Activated B cell treated with CpG ODN at 0.5 μM for 24 hours (primary cell): Measurements from ENCODE around the gene XPR1. TPM values are rescaled to one million over a fixed set of nuclear protein-coding genes. Genes with fewer than 3 reads are reported as not detected.

Experiments used
- ATAC-seq: fragments of 200-7000 bp; cut with Tn5 transposase; one replicate; pipeline ENCODE4 v1.10.0; 2021; ENCODE audit warnings: low read depth, mild to moderate bottlenecking, moderate library complexity
- CTCF ChIA-PET: fragments of 350-600 bp; sonication (Branson Sonifier 250); formaldehyde crosslinking; loops from one replicate; lab custom pipeline; 2021; ENCODE audit warnings: antibody characterized with exemption; lab: Charles Lee
- POLR2A ChIA-PET: fragments of 350-600 bp; sonication (Branson Sonifier 250); formaldehyde crosslinking; loops from one replicate; lab custom pipeline; 2021; ENCODE audit warnings: antibody characterized with exemption; lab: Charles Lee
- DNase-seq: peaks from one replicate; pipeline ENCODE4 v3.0.0; 2022
- H3K27ac Mint-ChIP-seq: one replicate; pipeline ENCODE4 v1.8.0; 2020; ENCODE audit warnings: mixed read lengths
- H3K27me3 Mint-ChIP-seq: one replicate; pipeline ENCODE4 v1.8.0; 2021; ENCODE audit warnings: mixed read lengths
- H3K36me3 Mint-ChIP-seq: one replicate; pipeline ENCODE4 v1.8.0; 2021; ENCODE audit warnings: low read depth, mixed read lengths
- H3K4me1 Mint-ChIP-seq: one replicate; pipeline ENCODE4 v1.8.0; 2021; ENCODE audit warnings: mixed read lengths
- H3K4me3 Mint-ChIP-seq: one replicate; pipeline ENCODE4 v1.8.0; 2020; ENCODE audit warnings: mild to moderate bottlenecking, mixed read lengths
- H3K9me3 Mint-ChIP-seq: one replicate; pipeline ENCODE4 v1.8.0; 2020; ENCODE audit warnings: mixed read lengths
- intact Hi-C: fragments of 100-400 bp; cut with micrococcal nuclease; formaldehyde crosslinking; loops from one replicate; pipeline ENCODE4 v1.15.1; 2024
- total RNA-seq: library from RNA; stranded (reverse); gene quantifications from 2 replicates; pipeline ENCODE4 v1.2.3, GENCODE V29; 2022
- TF ChIP-seq, protein P1 (sequence below): fragments of 200-600 bp; IDR thresholded peaks from one replicate; pipeline ENCODE4 v1.8.0; 2022; ENCODE audit warnings: antibody characterized with exemption, mild to moderate bottlenecking

The XPR1 gene
- total RNA-seq, 1 donor from 2014 or later = 20.4 TPM

GRCh38 chr1:180765151-180765550 is 133.3 kb downstream of the XPR1 start:
- Mint-ChIP-seq H3K9me3 (peaks cover 5% of the 10 kb centered on the region), H3K36me3 (peaks cover 2% of the 10 kb centered on the region), H3K27ac (no peak overlapping the region), H3K4me1 (peaks cover 6% of the 10 kb centered on the region), H3K27me3 (no peaks in the 10 kb centered on the region), H3K4me3 (no peak overlapping the region)
- no peak for ATAC-seq
- intact Hi-C loops = no loop called here
- TF ChIP-seq, protein P1, sequence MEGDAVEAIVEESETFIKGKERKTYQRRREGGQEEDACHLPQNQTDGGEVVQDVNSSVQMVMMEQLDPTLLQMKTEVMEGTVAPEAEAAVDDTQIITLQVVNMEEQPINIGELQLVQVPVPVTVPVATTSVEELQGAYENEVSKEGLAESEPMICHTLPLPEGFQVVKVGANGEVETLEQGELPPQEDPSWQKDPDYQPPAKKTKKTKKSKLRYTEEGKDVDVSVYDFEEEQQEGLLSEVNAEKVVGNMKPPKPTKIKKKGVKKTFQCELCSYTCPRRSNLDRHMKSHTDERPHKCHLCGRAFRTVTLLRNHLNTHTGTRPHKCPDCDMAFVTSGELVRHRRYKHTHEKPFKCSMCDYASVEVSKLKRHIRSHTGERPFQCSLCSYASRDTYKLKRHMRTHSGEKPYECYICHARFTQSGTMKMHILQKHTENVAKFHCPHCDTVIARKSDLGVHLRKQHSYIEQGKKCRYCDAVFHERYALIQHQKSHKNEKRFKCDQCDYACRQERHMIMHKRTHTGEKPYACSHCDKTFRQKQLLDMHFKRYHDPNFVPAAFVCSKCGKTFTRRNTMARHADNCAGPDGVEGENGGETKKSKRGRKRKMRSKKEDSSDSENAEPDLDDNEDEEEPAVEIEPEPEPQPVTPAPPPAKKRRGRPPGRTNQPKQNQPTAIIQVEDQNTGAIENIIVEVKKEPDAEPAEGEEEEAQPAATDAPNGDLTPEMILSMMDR = no peak
- DNase-seq = no peak
- POLR2A ChIA-PET = no interaction called here
- CTCF ChIA-PET = no interaction called here

GRCh38 chr1:180769889-180770288 is 138.1 kb downstream of the XPR1 start:
- peaks cover 10% of the 10 kb centered on the region for H3K36me3 Mint-ChIP-seq
- peaks cover 11% of the 10 kb centered on the region for H3K9me3 Mint-ChIP-seq
- H3K4me3 Mint-ChIP-seq = no peak overlapping the region
- POLR2A ChIA-PET = no interaction called here
- H3K27ac Mint-ChIP-seq = no peak overlapping the region
- peaks cover 14% of the 10 kb centered on the region for H3K4me1 Mint-ChIP-seq
- DNase-seq = no peak
- H3K27me3 Mint-ChIP-seq = no peaks in the 10 kb centered on the region
- CTCF ChIA-PET = no interaction called here
- TF ChIP-seq, protein P1 = no peak
- ATAC-seq = no peak
- intact Hi-C loops = no loop called here

DNA sequence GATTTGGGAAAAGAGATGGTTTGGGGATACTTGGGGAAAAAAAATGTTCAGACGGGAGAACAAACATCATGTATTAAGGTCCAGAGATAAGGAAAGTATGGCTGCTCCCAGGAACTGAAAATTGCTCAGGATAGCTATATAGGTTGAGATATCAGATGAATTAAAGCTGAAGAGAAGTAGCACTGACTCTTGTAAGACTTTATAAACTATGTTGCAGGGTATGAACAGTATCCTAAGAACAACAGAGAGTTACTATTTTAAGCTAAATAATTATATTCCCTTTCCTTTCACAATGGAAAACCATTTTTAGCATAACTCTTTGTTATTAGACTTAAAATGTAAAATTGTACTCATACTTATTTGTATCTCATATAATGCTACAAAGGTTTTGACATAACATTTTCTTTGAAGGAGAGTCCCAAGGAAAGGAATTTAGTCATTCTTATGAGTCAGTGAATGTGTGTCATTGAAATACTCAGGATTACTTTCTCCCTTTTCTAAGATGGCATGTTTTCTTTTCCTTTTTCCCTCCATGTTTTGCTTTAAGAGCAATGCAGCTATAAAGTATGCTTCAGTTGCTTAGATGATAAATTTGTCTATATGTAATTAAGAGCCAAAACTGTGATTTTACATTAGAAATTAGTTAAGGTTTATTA is 141.5 kb downstream of the XPR1 start:
- intact Hi-C loops = no loop called here
- ChIA-PET POLR2A (interaction anchor here (0.7 kb wide), 1 partner anchor 132 kb away, joined by 15 read pairs; no protein-coding TSS in a partner anchor), CTCF (no interaction called here)
- TF ChIP-seq, protein P1 = no peak
- Mint-ChIP-seq H3K36me3 (peaks cover 10% of the 10 kb centered on the region), H3K27me3 (no peaks in the 10 kb centered on the region), H3K4me1 (peaks cover 14% of the 10 kb centered on the region), H3K27ac (no peak overlapping the region), H3K9me3 (peaks cover 11% of the 10 kb centered on the region), H3K4me3 (no peak overlapping the region)
- ATAC-seq (no peak), DNase-seq (no peak)

DNA sequence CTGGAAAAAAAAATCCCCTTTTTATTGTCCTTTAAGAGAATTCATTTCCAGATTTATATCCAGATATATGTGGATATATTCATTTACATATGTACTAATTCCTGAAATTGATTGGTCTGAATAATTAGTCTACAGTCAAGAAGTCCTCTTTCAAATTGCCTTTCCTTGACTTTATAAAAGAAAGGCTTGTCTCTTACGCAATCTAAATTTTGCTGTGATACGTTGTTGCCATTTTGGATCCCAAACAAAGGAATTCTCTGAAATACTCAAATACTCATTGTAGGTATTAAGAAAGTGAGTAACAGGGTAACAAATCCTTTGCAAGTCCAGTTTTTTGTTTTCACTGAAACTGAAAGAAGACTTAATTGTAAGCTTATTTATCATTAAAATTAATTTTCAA is 144.0 kb downstream of the XPR1 start:
- ATAC-seq (no peak), DNase-seq (no peak)
- peaks cover 6% of the 10 kb centered on the region for H3K9me3 Mint-ChIP-seq
- H3K36me3 Mint-ChIP-seq = peaks cover 7% of the 10 kb centered on the region
- ChIA-PET CTCF (no interaction called here), POLR2A (no interaction called here)
- TF ChIP-seq, protein P1 = no peak
- peaks cover 11% of the 10 kb centered on the region for H3K4me1 Mint-ChIP-seq
- no peak overlapping the region for H3K4me3 Mint-ChIP-seq
- H3K27me3 Mint-ChIP-seq = no peaks in the 10 kb centered on the region
- no peak overlapping the region for H3K27ac Mint-ChIP-seq
- intact Hi-C loops = no loop called here

- no peak for DNase-seq
- H3K27ac Mint-ChIP-seq = no peak overlapping the region
- TF ChIP-seq, protein P1 = no peak
- no peak overlapping the region for H3K4me3 Mint-ChIP-seq
- intact Hi-C loops = no loop called here
- no peaks in the 10 kb centered on the region for H3K27me3 Mint-ChIP-seq
- peaks cover 2% of the 10 kb centered on the region for H3K9me3 Mint-ChIP-seq
- no peak for ATAC-seq
- CTCF ChIA-PET = no interaction called here
- no peaks in the 10 kb centered on the region for H3K36me3 Mint-ChIP-seq
- POLR2A ChIA-PET = no interaction called here
- peaks cover 10% of the 10 kb centered on the region for H3K4me1 Mint-ChIP-seq
These were observed 145.4 kb downstream of the XPR1 start for GRCh38 chr1:180777072-180777689.
